ENCODE results near the gene RRP15. TPM values are rescaled to one million over a fixed set of nuclear protein-coding genes. Genes with fewer than 3 reads are reported as not detected.

RRP15 gene
- total RNA-seq, 1 donor from 2014 or later = 20.8 TPM

- Histone ChIP-seq H3K4me3 (peak overlapping the region; percentile 82), H3K27me3 (ENCODE audit: low read depth) (no peaks in the 10 kb centered on the region), H3K4me1 (peaks cover 67% of the 10 kb centered on the region), H3K9me3 (replicated peaks) (no peaks in the 10 kb centered on the region), H3K27ac (replicated peaks) (peak overlapping the region; percentile 85), H3K36me3 (no peaks in the 10 kb centered on the region)
- no peak for TF ChIP-seq CTCF (IDR thresholded peaks at IDR 0.05; ENCODE audit: borderline replicate concordance)
- intact Hi-C loops (cut with micrococcal nuclease) = no loop called here
- no peak for DNase-seq
Observed at GRCh38 chr1:218349348-218350034, 64.4 kb downstream of the RRP15 start.

- no peaks in the 10 kb centered on the region for H3K36me3 ChIP-seq
- peaks cover 63% of the 10 kb centered on the region for H3K4me1 ChIP-seq
- no peaks in the 10 kb centered on the region for H3K27me3 ChIP-seq (ENCODE audit: low read depth)
- peak overlapping the region; percentile 82 for H3K4me3 ChIP-seq
- TF ChIP-seq CTCF (IDR thresholded peaks at IDR 0.05; ENCODE audit: borderline replicate concordance) = no peak
- no peak for DNase-seq
- no peaks in the 10 kb centered on the region for H3K9me3 ChIP-seq (replicated peaks)
- intact Hi-C loops (cut with micrococcal nuclease) = no loop called here
- H3K27ac ChIP-seq (replicated peaks) = peak overlapping the region; percentile 85
Observed at GRCh38 chr1:218350035-218350525, 65.0 kb downstream of the RRP15 start.

- Histone ChIP-seq H3K27ac (replicated peaks) (peak overlapping the region; percentile 85), H3K4me1 (peaks cover 56% of the 10 kb centered on the region), H3K27me3 (ENCODE audit: low read depth) (no peaks in the 10 kb centered on the region), H3K36me3 (no peaks in the 10 kb centered on the region), H3K4me3 (peak overlapping the region; percentile 82), H3K9me3 (replicated peaks) (no peaks in the 10 kb centered on the region)
- no peak for DNase-seq
- intact Hi-C loops (cut with micrococcal nuclease) = no loop called here
- no peak for TF ChIP-seq CTCF (IDR thresholded peaks at IDR 0.05; ENCODE audit: borderline replicate concordance)
Observed at GRCh38 chr1:218350801-218351266, 65.7 kb downstream of the RRP15 start.

GRCh38 chr1:218351391-218352074 lies 66.4 kb downstream of the RRP15 start:
- Histone ChIP-seq H3K27ac (replicated peaks) (peak overlapping the region; percentile 85), H3K9me3 (replicated peaks) (no peaks in the 10 kb centered on the region), H3K4me3 (peak overlapping the region; percentile 82), H3K27me3 (ENCODE audit: low read depth) (no peaks in the 10 kb centered on the region), H3K4me1 (peaks cover 50% of the 10 kb centered on the region), H3K36me3 (no peaks in the 10 kb centered on the region)
- intact Hi-C loops (cut with micrococcal nuclease) = no loop called here
- TF ChIP-seq CTCF (IDR thresholded peaks at IDR 0.05; ENCODE audit: borderline replicate concordance) = peak; percentile 52
- DNase-seq = no peak

GRCh38 chr1:218352075-218352438 lies 67.0 kb downstream of the RRP15 start:
- Histone ChIP-seq H3K4me1 (peaks cover 45% of the 10 kb centered on the region), H3K4me3 (no peak overlapping the region), H3K9me3 (replicated peaks) (no peaks in the 10 kb centered on the region), H3K27ac (replicated peaks) (peak overlapping the region; percentile 85), H3K36me3 (no peaks in the 10 kb centered on the region), H3K27me3 (ENCODE audit: low read depth) (no peaks in the 10 kb centered on the region)
- TF ChIP-seq CTCF (IDR thresholded peaks at IDR 0.05; ENCODE audit: borderline replicate concordance) = no peak
- no peak for DNase-seq
- intact Hi-C loops (cut with micrococcal nuclease) = no loop called here
